ENCODE data around the gene RSKR. TPM values are rescaled to one million over a fixed set of nuclear protein-coding genes. Genes with fewer than 3 reads are reported as not detected.
A peak's percentile ranks its signal among the peaks of the same experiment; 100 is the strongest.
"Not testable (repeated sequence)": the region's sequence is repeated elsewhere in the genome, so short reads cannot be mapped to it uniquely, and the experiment has no call there.

Gene RSKR
- total RNA-seq, 1 donor from 2014 or later: 5.1 TPM

DNA sequence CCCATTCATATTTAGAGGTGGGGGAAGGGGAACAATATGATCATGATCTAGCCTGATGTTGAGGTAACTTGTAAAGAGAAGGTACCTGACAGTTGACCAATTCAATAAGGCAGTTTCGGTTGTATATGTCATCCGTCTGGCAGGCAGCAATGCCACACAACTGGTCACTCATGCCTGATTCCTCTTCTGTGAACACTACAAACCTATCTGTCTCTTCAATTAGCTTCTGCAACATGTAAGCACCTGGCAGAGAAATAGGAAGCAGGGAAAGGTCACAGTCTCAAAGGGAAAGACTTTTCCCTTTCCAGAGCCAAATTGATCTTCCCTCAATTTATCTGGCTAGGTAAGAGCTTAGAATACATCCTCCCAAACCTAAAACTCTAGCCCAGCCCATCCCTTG, 10.2 kb upstream of the RSKR start:
- no peak for DNase-seq (ENCODE audit: extremely low read depth, low read depth, low spot score)

DNA sequence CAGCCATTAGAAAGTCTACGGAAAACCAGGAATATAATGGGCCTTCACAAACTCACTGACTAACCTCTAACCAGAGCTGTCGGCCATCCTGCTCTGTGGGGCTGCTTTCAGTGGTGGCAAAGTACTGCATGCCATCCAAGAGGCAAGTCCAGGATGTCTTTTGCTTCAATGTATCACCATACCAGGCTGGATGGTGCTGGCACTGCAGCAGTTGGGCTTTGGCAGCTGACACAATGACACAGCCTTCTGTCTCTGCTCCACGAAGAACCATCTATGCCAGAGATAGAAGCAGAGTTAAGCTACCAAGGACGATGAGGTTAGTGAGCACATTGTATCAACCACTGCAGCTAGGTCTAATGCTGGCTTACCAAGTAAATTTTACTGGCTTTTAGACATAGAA, 9.7 kb upstream of the RSKR start:
- DNase-seq (ENCODE audit: extremely low read depth, low read depth, low spot score): no peak

DNA sequence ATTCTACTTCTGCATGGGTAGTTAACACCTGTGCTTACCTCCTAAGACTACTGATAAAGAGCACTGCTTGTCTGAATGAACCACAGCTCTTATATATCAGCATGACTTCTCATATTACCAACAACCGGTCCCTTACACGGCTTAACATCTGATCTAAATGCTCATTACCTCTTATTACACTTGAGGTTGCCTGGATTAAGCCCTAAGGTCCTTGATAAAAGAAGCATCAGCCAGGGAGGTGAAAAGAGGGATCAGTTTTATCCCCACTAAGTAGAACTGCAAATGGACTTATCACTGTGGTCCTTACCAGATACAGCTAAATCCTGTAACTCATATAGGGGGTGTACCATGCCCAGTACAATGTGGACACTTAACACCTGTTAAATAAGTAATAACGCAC, 8.2 kb upstream of the RSKR start:
- no peak for DNase-seq (ENCODE audit: extremely low read depth, low read depth, low spot score)

DNA sequence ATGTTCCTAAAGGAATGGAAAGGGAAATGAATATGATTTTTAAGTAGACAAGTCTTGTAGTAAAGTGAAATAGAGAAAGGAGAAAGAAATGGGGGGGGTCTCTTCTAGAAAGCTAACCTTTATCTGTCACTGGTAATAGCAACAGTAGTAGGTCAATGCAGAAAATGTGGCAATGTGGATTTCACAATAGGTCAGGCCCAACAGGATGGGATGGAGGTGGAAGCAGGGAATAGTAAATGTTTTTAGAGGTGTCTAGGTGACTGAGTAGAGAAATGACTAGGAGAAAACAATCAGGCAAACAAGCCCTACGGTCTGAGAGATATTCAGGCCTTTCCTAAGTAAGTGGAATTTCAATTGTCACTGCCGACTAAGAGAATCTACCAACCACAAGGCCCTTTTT, 6.0 kb upstream of the RSKR start:
- no peak for DNase-seq (ENCODE audit: extremely low read depth, low read depth, low spot score)

DNA sequence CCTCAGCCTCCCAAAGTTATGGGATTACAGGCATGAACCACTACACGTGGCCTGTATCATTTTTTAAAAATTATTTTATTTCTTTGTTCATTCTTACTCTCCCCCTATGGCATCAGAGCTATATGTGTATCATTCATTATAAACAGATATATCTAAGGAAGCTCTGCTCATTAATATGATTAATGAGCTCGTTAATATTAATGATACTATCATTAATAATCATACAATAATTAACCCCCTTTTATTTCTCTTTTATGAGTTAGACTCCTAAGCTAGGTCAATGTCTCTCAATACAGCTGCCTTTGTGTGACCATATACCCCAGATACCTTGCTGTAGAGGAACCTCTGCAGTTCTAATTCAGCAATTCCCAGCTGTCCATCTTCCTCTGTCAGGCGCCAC, 4.5 kb upstream of the RSKR start:
- DNase-seq (ENCODE audit: extremely low read depth, low read depth, low spot score): no peak

DNA sequence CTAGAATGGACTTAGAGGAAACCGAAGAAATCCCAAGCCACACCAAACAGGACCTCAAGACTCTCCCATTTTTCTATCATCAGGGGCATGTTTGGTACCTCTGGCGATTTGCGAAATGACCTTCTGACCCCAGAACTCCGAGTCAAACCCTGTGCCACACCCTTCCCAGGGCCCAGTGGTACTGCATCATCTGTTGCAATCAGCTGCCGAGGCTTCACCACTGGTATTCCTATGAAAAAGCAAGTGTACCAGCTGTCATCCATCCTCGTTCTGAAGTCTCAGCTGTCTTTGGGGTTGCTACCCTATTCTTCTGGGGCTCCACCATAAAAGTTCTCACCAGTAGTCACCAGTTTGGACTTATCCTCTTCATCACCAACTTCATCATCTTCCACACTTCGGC, 2.3 kb upstream of the RSKR start:
- DNase-seq (ENCODE audit: extremely low read depth, low read depth, low spot score): no peak

DNA sequence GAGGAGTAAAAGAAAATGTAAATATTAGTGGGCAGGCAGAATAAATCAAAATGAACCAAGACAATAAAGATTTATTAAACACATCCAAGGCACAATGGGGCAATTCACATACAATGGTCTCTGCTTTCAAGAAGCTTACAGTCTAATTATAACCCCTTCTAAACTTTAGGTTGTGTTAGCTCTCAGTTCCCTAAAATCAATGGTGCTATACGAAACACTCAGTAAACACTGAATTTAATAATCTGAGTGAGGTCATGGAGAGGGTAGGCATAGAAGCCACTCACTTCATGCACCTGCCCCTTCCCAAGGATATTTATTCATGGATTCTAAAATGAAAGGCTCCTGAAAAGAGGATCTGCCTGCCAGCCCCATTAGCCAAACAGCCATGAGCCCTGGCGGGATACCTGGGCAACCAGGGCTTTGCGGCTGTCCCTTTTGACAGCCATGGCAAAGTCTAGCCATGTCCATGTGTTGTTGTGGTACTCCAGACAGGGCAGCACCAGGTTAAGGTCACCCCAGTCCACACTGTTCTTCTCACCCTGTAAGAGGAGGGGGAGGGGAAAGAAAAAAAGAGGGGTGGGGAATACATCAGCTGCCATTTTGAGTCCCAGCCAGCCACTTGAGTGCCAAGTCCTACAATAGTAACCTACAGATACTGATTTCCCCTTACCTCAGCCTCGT, 1.4 kb upstream of the RSKR start:
- DNase-seq (ENCODE audit: extremely low read depth, low read depth, low spot score): no peak

DNA sequence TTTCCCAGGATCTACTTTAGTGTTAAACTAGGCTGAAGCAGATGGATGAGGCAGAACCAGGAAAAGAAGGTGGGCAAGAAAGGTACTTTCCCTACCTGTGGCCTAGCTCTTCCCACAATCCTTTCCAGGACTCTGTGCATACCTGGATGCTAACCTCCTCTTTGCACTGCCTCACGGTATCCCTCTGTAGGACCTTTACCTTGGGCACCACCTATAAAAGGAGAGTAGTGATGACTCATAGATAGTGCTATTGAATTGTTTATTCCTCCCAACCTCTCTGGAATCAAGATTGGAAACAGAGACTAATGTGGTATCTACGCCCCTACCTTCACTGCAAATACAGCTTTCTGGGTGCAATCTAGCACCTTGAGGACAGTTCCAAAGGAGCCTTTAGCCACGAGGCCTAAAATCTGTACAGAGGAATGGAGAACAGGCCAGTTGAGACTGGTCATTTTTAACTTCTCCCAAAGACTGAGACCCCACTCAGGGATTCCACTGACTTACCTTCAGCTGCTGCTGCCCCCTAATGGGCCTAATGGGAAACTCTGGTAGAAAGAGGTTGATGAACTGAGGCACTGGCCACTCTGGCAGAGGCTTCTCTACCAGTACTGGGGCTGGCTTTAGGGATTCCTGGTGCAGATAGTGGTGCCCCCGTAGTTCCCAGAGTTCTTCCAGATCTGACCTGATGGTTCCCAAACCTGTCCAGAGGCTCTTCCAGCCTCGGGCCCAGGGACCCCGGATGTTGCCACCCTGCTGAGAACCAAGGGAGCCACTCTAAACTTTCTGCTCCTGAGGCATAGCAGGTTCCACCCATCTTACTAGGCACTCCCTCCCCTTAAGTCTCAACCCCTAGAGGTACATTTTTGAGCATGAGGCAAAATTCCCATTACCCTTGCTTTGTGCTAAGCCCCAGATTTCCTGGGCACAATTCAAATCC, 781 bp downstream of the RSKR start:
- no peak for DNase-seq (ENCODE audit: extremely low read depth, low read depth, low spot score)

DNA sequence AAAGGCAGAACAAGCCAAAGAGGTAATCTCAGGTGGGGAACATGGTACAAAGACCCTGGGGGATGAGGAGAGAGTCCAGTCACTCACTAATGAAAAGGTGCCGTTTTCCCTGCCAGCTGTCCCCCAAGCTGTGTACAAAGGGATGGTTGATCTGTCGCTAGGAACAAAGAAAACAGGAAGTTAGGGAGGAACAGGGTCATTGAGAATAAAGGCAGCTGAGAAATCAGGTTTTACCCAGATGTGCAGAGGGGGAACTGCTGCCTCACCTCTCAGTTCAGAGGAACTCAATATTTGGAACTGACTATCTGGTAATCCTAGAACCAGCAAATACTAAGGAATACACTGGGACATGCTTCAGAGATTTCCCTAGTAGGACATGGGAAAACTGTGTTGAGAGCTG, 1.5 kb downstream of the RSKR start:
- no peak for DNase-seq (ENCODE audit: extremely low read depth, low read depth, low spot score)

DNA sequence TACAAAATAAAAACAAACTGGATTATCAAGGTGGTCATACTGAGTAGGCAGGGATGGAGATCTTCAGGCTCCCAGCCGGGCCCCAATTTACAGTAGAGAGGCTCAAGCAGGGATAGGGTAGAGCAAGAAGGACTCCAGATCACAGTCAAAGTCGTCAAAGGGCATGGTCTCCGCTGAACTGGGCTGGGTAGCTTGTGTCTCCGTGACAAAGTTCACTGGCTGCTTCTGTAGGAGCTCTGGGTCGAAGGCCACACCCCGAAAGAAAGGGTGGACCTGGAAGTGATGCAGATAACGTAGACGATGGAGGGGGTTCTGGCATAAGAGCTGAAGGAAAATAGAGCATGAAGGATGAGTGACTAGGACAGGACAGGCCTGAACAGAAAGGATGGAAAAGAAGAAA, 3.6 kb downstream of the RSKR start:
- DNase-seq (ENCODE audit: extremely low read depth, low read depth, low spot score): no peak

DNA sequence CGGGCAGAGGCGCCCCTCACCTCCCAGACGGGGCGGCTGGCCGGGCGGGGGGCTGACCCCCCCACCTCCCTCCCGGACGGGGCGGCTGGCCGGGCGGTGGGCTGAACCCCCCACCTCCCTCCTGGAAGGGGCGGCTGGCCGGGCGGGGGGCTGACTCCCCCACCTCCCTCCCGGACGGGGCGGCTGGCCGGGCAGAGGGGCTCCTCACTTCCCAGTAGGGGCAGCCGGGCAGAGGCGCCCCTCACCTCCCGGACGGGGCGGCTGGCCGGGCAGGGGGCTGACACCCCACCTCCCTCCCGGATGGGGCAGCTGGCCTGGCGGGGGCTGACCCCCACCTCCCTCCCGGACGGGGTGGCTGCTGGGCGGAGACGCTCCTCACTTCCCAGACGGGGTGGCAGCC, 10.0 kb downstream of the RSKR start:
- DNase-seq (ENCODE audit: extremely low read depth, low read depth, low spot score): not testable (repeated sequence)

DNA sequence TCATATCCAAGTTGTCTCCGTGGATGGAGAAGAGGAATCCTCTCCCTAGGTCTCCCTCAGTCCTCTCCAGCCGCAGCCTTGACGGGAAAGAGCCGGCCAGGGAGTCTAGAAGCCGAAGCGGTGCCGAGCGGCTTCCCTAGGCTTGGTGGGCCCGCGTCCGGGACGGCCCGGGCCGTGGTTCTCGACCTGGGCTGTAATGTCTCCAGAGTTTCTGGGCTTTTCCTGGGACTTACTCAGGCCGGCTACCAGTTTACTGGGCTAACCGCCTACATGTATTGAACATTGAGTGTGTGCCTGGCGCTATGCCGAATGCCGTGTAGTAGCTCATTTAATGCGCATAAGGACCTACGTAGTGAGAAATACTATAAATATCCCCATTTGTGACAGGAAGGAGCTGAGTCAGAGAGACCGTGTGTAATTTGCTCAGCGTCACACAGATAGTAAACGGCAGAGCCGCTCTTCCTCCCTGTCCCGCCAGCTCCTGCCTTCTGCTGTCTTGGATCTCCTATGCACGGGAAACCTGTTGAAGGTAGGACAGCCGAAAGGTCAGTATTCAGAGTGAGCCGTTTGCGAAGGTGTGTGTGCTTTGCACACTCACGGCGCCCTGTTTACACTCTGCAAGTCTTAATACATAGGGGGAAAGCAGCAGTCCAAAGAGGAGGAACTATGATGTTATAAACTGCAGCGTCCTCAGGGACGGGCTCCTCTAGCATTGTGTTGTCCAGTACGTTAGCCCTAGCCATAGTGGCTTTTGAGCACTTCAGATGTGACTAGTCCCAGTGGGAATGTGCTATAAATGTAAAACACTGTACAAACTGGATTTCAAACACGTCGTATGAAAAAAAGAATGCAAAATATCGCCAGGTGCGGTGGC, 14.4 kb downstream of the RSKR start:
- DNase-seq (ENCODE audit: extremely low read depth, low read depth, low spot score): peak; percentile 69

DNA sequence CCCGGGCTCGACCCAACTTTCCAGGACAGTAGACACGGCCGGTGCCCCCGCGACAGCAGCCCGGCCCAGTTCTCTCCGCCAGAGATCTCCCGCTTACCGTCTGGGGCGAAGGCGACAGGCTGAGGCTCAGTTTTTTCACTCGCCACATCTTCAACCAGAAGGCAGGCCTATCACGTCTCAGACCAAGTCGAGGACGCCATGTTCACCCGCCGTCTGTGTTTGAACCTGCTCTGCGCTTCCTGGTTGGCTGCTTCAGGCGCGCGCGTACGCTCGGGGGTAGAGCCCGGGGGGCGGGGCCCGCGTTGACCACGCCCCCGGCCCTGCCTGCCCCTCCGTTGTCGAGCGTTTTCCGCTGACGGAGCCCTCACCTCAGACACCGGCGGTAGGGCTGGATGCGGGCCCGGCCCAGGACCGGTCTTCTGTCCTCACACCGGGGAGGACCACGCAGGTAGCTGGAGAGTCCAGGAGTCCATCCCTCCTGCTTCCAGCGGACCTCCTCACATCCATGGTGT, 15.1 kb downstream of the RSKR start, which contains the start of gene SPAG5:
Gene SPAG5 (minus strand): TSS at position 227 of the 512 bp plus-strand sequence. CDS start 79 bp downstream, at position 148.
- DNase-seq (ENCODE audit: extremely low read depth, low read depth, low spot score): peak; percentile 55

DNA sequence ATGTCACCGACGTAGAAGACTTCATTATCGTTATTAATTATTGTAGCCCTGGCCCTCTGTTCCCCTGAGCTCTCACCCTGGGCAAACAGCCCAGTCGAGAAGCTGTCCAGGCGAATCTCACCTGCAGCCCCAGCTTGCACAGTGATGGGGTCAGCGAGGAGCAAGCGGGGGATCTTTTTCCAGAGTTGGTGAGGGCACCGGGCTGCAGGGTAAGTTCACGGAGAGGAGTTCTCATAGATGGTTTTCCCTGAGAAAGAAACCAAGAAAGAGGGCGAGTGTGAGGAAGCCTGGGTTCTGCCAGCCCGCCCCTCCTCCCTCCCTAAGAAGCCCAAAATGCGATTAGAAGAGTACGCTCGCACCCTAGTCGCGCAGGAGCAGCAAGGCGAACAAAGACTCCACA, 15.6 kb downstream of the RSKR start:
- no peak for DNase-seq (ENCODE audit: extremely low read depth, low read depth, low spot score)

DNA sequence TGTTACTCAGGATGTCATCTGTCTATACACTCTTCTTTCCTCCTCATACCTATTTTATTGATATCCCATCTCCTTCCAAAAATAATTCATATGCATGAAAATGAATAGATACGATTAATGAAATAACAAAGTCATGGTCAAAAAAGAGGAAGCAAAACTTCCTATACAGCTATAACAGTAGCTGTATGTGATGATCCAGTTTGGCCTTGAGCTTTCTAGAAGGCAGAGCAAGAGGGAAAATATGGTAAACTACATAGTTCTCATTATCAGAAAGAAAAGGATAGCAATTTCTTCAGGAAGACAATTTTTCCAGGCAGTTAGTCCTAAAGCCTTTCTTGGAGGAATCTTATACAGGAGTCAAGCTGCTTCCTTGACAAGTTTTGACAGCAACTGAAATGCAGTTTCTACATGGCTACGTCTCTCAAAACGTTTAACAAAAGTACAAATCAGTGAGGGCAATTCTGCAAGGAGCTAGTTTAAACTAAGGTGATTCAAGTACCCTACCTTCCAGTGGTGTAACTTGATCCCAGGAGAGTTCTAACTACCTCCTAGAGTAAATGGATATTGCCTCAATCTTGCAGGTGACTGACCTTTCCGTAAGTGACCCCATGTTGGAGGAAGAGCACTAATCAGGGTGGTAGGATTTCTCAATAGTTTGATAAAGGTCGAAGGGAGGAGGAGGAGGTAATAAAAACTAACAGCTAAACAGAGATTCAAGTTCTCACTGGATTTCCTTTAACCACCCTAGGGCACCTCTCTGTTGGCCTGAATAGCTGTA, 16.2 kb downstream of the RSKR start:
- DNase-seq (ENCODE audit: extremely low read depth, low read depth, low spot score): no peak

DNA sequence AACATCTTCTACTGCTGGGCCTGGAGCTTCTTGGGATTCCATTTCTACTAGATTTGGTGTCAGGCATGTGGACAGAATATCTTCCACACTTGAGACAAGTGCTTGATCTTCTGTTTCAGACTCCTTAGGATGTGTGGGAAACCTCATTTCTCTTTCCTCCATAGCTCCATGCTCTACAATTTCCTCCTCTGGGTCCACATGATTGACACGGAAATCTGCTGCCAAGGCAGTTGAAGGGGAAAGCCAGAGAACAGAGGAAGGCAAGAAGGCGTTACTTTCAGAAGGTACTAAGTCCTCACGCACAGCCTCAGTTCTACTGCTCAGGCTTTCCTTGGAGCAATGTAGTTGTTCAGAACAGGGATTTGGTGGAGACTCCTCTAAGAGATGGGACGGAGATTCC, 21.7 kb downstream of the RSKR start:
- no peak for DNase-seq (ENCODE audit: extremely low read depth, low read depth, low spot score)

DNA sequence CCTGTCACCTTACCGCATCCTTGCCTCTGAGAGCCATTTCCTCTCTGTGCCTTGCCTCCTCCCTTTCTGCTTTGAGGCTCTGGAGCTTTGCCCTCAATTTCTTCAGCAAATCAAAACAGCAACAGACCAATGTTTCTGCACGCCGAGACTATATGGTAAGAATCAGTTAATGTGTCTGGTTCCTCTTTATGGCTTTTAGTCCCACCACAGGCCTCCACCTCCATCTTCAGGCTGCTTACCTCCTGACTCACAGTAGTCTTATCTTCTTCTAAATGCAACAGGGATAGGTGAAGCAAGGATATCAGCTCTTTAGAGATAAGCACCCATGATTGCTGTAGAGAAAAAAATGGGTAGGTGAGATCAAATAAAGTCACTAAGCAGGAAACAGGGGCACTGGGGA, 28.1 kb downstream of the RSKR start:
- no peak for DNase-seq (ENCODE audit: extremely low read depth, low read depth, low spot score)

DNA sequence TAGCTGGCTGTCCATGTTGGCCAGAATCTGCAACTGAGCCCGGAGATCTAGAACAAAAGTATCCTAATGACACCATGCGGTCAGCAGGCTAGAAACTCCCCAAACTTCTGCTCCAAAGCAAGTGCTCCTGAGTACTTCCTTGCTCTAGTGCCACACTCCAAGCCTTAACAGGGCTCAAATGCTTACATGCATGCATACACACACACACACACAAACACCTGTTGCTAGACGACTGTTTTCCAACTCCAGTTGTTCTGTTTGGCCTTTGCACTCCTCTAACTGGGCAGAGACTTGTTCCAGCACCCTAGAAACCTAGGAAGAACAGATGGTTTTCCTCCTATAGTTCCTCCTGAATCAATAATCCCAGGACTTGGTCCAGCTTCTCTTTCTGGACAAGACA, 29.6 kb downstream of the RSKR start:
- no peak for DNase-seq (ENCODE audit: extremely low read depth, low read depth, low spot score)

DNA sequence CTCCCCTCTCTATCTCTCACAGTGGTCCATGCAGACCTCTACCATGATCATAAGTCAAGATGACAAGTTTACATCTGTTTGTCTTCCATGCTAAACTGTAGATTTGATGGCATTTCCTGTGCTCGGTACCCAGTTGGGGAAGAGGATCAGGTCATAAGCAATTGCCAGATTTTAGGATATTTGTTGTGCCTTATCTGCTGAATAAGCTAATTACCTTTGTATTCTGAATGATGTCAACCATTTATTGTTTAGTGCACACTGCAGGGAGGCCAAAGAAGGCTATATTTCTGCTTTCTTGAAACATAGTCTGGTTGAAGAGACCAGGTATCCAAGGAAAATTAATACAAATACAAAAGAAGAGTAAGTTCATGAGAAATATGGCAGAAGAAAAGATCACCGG, 31.5 kb downstream of the RSKR start:
- DNase-seq (ENCODE audit: extremely low read depth, low read depth, low spot score): no peak

DNA sequence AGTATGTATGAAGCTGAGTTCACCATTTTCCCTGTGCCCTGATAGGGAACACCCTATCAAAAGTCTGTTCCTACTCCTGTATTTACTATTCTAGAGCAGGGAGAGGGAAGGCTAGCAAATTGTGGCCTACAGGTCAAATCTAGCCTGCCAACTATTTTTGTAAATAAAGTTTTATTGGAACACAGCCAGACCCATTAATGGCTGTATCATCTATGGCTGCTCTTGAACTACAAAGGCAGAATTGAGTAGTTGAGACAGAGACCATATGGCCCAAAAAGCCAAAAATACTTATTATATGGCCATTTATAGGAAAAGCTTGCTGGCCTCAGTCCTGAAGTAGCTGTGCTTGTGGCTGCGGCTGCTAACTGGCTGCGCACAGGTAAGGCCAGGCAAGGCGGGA, 33.0 kb downstream of the RSKR start:
- DNase-seq (ENCODE audit: extremely low read depth, low read depth, low spot score): no peak
